Endometrium (tissue), 2 donors: ENCODE data around the gene LIMCH1.

Experiments
- FAIRE-seq: peaks from 2 replicates; lab custom pipeline; 2012; peaks lifted over from hg19 to GRCh38; lab: Jason Lieb, UNC
- donor health status: control.
- donor health status: control.

The LIMCH1 gene

GRCh38 chr4:41532882-41533281, 5.1 kb upstream of the LIMCH1 start:
- FAIRE-seq, result no peak

- FAIRE-seq, result no peak
Measured at GRCh38 chr4:41533680-41534079, 4.3 kb upstream of the LIMCH1 start.

- no peak for FAIRE-seq
Measured at GRCh38 chr4:41534404-41534803, 3.6 kb upstream of the LIMCH1 start.

GRCh38 chr4:41535911-41536371, 2.0 kb upstream of the LIMCH1 start:
- peak; percentile 4 for FAIRE-seq

GRCh38 chr4:41537292-41537890, 566 bp upstream of the LIMCH1 start:
- FAIRE-seq, result no peak

- FAIRE-seq, result no peak
Measured at GRCh38 chr4:41538887-41539498, 1.0 kb downstream of the LIMCH1 start.

GRCh38 chr4:41539711-41540110, 1.8 kb downstream of the LIMCH1 start:
- FAIRE-seq, result no peak

- FAIRE-seq, result no peak
Measured at GRCh38 chr4:41540687-41541086, 2.7 kb downstream of the LIMCH1 start.

- no peak for FAIRE-seq
Measured at GRCh38 chr4:41541687-41542094, 3.7 kb downstream of the LIMCH1 start.

- no peak for FAIRE-seq
Measured at GRCh38 chr4:41542526-41543275, 4.7 kb downstream of the LIMCH1 start.

GRCh38 chr4:41545238-41545637, 7.3 kb downstream of the LIMCH1 start:
- FAIRE-seq, result no peak

- no peak for FAIRE-seq
Measured at GRCh38 chr4:41546638-41547037, 8.7 kb downstream of the LIMCH1 start.

- no peak for FAIRE-seq
Measured at GRCh38 chr4:41548305-41548880, 10.4 kb downstream of the LIMCH1 start.

- no peak for FAIRE-seq
Measured at GRCh38 chr4:41549478-41549877, 11.5 kb downstream of the LIMCH1 start.

- FAIRE-seq, result no peak
Measured at GRCh38 chr4:41550308-41550707, 12.4 kb downstream of the LIMCH1 start.

GRCh38 chr4:41551536-41551935, 13.6 kb downstream of the LIMCH1 start:
- FAIRE-seq, result no peak

GRCh38 chr4:41554905-41555304, 16.9 kb downstream of the LIMCH1 start:
- no peak for FAIRE-seq

GRCh38 chr4:41556526-41556925, 18.6 kb downstream of the LIMCH1 start:
- FAIRE-seq, result no peak

- FAIRE-seq, result no peak
Measured at GRCh38 chr4:41559940-41560516, 22.1 kb downstream of the LIMCH1 start.

- no peak for FAIRE-seq
Measured at GRCh38 chr4:41561244-41561643, 23.3 kb downstream of the LIMCH1 start.

- no peak for FAIRE-seq
Measured at GRCh38 chr4:41567186-41567585, 29.2 kb downstream of the LIMCH1 start.

GRCh38 chr4:41568363-41568762, 30.4 kb downstream of the LIMCH1 start:
- FAIRE-seq, result no peak

- FAIRE-seq, result no peak
Measured at GRCh38 chr4:41569961-41570360, 32.0 kb downstream of the LIMCH1 start.
